ENCODE data around the gene CCDC9.

DNA sequence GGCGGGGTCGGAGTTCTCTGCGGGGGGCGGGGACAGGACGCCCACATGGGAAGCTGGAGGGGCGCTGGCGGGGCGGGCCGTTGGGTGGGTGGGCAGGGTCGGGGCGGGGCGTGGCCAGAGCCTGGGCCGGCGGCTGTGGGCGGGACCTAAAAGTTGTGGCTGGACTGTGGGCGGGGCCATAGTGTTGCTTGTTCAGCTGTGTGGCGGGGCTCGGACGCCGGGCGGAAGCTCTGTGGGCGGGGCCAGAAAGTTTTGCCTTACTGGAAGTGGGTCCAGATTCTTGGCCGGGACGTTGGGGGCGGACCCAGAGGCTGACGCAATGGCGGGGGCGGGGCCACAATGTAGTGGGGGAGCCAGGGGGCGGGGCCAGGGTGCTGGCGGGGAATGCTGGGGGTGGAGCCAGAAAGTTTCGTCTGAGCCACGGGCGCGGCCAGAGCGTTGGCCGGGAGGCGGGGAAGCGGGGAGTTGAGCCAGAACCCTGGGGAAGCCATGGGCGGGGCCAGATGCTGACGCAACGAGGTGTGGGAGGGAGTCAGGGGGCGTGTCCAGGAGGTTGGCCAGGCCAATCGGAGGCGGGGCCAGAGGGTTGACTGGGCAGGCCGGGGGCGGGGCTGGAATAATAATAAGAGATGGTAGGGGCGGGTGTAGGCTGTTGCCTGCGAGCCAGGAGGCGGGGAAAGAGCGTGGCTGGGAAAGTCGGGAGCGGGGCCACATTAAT lies 527 bp downstream of the CCDC9 start:
- TF ChIP-seq, protein P1, sequence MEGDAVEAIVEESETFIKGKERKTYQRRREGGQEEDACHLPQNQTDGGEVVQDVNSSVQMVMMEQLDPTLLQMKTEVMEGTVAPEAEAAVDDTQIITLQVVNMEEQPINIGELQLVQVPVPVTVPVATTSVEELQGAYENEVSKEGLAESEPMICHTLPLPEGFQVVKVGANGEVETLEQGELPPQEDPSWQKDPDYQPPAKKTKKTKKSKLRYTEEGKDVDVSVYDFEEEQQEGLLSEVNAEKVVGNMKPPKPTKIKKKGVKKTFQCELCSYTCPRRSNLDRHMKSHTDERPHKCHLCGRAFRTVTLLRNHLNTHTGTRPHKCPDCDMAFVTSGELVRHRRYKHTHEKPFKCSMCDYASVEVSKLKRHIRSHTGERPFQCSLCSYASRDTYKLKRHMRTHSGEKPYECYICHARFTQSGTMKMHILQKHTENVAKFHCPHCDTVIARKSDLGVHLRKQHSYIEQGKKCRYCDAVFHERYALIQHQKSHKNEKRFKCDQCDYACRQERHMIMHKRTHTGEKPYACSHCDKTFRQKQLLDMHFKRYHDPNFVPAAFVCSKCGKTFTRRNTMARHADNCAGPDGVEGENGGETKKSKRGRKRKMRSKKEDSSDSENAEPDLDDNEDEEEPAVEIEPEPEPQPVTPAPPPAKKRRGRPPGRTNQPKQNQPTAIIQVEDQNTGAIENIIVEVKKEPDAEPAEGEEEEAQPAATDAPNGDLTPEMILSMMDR (IDR thresholded peaks at IDR 0.05; ENCODE audit: borderline replicate concordance, extremely low read depth, low read length, poor library complexity, severe bottlenecking), result no peak
- no peak for TF ChIP-seq EZH2 (IDR thresholded peaks at IDR 0.05; ENCODE audit: borderline replicate concordance, low read depth, low read length, severe bottlenecking)

Measured in DND-41 (cell line).